ENCODE results near the gene C19orf38. TPM values are rescaled to one million over a fixed set of nuclear protein-coding genes. Genes with fewer than 3 reads are reported as not detected.
"Not testable (repeated sequence)": the region's sequence is repeated elsewhere in the genome, so short reads cannot be mapped to it uniquely, and the experiment has no call there.

The C19orf38 gene
- total RNA-seq, 1 donor from 2014 or later, result not detected

DNA sequence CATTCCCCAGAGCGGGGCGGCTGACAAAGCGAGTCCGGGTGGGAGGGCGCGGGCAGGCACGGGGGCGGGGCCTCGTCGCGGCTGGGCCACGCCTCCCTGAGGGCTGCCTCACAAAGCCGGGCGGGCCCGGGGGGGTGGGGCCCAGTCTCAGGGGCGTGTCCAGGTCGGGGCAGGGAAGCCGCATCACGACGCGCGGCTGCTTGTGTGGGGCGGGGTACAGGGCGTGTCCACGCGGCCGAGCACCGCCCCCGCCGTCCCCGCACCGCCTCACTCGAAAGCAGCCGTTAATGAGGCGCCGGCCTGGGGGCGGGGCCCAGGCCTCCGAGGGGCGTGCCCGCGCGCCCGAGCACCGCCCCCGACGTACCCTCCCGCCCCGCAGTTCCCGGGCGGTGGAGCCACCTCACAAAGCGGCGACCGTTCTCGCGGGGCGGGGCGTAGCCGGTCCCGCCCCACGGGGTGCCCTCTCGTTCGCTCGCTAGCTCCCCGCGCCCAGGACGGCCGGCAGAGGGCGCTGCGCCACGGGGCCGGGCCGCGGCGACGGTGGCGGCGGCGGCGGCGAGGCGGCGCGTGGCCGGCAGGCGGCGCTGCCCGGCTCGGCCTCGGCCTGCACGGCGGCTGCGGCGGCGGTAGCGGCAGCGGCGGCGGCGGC lies 22.9 kb downstream of the C19orf38 start, which contains the start of gene CARM1:
TSS of gene CARM1 (plus strand) at position 599 of the 649 bp plus-strand sequence. CDS start 150 bp downstream, outside the sequence.
- peaks cover 3 to 10% of the 10 kb centered on the region in 2 donors for H3K4me1 ChIP-seq
- H3K27ac ChIP-seq, result peak within 1 kb of the TSS; percentile 55 to 86
- intact Hi-C loops (cut with DNase I), result loop anchor here (1.0 to 5.0 kb wide), 6 partner anchors 35 to 666 kb away; partner anchors contain the start of genes CNN1, ILF3, SMARCA4 and TIMM29
- H3K4me3 ChIP-seq, result peak within 1 kb of the TSS; percentile 88 to 96
- no peaks in the 10 kb centered on the region for H3K27me3 ChIP-seq
- no peaks in the 10 kb centered on the region for H3K36me3 ChIP-seq
- H3K9me3 ChIP-seq, result no peaks in the 10 kb centered on the region
- peak; percentile 98 to 100 for DNase-seq (ENCODE audit: low spot score in 2 of 2)
- TF ChIP-seq, protein P1, sequence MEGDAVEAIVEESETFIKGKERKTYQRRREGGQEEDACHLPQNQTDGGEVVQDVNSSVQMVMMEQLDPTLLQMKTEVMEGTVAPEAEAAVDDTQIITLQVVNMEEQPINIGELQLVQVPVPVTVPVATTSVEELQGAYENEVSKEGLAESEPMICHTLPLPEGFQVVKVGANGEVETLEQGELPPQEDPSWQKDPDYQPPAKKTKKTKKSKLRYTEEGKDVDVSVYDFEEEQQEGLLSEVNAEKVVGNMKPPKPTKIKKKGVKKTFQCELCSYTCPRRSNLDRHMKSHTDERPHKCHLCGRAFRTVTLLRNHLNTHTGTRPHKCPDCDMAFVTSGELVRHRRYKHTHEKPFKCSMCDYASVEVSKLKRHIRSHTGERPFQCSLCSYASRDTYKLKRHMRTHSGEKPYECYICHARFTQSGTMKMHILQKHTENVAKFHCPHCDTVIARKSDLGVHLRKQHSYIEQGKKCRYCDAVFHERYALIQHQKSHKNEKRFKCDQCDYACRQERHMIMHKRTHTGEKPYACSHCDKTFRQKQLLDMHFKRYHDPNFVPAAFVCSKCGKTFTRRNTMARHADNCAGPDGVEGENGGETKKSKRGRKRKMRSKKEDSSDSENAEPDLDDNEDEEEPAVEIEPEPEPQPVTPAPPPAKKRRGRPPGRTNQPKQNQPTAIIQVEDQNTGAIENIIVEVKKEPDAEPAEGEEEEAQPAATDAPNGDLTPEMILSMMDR (IDR thresholded peaks at IDR 0.05), result peak; percentile 33 to 94 (median 54)

DNA sequence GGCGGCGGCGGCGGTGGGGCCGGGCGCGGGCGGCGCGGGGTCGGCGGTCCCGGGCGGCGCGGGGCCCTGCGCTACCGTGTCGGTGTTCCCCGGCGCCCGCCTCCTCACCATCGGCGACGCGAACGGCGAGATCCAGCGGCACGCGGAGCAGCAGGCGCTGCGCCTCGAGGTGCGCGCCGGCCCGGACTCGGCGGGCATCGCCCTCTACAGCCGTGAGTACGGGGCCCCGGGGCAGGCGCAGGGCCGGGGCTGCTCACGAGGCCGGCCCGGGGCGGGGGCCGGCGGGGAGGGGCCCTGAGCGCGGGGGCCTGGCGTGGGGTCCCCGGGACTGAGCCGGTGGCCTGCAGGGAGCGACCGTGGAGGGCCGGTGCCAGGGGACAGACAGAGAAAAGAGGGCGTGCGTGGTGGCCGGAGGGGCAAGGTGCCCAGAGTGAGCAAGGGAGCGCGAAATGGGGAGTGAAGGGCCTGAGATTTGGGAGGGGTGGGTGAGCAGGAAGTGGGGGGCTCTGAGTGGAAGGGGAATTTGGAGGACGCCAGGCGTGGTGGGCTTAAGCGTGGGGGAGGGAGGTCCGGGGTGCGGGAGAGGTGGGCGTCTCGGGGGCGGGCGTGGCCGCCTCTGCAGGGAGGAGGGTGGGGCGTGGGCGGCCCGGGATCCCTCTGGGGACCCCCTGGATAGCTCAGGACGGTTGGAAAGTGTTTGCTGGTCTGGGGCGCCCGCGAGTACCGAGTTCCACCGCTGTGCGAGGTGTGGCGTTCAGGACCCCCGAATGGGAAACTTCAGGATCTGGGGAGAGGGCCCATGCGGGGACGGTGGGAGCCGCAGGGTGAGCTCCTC lies 23.7 kb downstream of the C19orf38 start:
- peak overlapping the region; percentile 41 to 86 for H3K27ac ChIP-seq
- peak overlapping the region; percentile 88 to 96 for H3K4me3 ChIP-seq
- H3K27me3 ChIP-seq, result no peaks in the 10 kb centered on the region
- peak in 1 of 2 donors; percentile 74 for DNase-seq (ENCODE audit: low spot score in 2 of 2)
- no peaks in the 10 kb centered on the region for H3K9me3 ChIP-seq
- intact Hi-C loops (cut with DNase I), result loop anchor here (1.0 to 5.0 kb wide), 6 partner anchors 36 to 665 kb away; partner anchors contain the start of genes CNN1, ILF3, SMARCA4 and TIMM29
- TF ChIP-seq, protein P1 (IDR thresholded peaks at IDR 0.05), result no peak
- H3K36me3 ChIP-seq, result no peaks in the 10 kb centered on the region
- peaks cover 3 to 18% of the 10 kb centered on the region in 2 donors for H3K4me1 ChIP-seq

DNA sequence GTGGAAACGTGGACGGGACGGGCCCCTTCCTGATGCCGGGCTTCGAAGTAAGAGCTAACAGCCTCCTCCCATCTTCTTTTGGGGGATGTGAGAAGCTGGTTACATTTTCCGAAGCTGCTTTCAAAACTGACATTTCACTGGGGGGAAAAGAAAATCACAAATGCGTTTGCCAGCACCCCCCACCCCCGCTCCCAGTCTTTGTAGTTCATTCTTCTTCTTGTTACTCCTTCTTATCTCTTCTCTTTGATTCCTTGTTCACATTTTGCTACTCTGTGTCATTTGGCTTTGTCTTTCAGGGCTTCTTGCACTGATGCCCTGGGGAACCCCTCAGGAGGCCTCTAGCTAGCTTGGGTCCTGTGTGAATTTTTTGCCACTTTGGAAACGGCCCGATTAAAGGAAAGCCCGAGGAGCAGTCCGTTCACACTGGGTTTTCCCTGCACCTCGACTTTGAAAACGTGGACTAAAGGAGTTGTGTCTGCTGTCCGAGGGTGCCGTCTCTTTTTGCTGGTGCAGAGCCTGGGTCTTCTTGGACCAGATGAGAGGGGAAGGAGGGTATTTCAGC lies 24.4 kb downstream of the C19orf38 start:
- H3K4me3 ChIP-seq, result peak overlapping the region; percentile 88 to 96
- DNase-seq (ENCODE audit: low spot score in 2 of 2), result no peak
- H3K4me1 ChIP-seq, result peaks cover 3 to 22% of the 10 kb centered on the region in 2 donors
- intact Hi-C loops (cut with DNase I), result loop anchor here (5.0 kb wide), 1 partner anchor 665 kb away; the partner anchor contains the start of gene CNN1
- peak overlapping the region; percentile 41 to 86 for H3K27ac ChIP-seq
- no peaks in the 10 kb centered on the region for H3K36me3 ChIP-seq
- TF ChIP-seq, protein P1 (IDR thresholded peaks at IDR 0.05), result no peak
- no peaks in the 10 kb centered on the region for H3K9me3 ChIP-seq
- no peaks in the 10 kb centered on the region for H3K27me3 ChIP-seq

DNA sequence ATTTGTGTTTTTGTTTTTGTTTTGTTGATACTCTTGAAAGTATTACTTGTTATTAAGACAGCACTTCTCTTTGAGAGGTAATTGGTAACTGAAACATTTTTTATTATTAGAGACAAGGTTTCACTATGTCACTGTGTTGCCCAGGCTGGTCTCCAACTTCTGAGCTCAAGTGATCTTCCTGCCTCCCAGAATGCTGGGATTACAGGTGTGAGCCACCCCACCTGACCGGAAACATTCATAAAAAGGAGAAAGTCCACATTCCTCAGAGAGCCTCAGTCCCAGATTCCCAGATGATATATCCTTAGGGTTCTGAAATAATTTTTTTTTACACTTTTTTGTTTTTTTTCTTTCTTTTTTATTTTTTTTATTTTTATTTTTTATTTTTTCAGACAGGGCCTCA lies 25.8 kb downstream of the C19orf38 start:
- no peak for DNase-seq (ENCODE audit: low spot score in 2 of 2)
- TF ChIP-seq, protein P1 (IDR thresholded peaks at IDR 0.05), result no peak
- no peaks in the 10 kb centered on the region for H3K9me3 ChIP-seq
- H3K36me3 ChIP-seq, result no peaks in the 10 kb centered on the region
- no peak overlapping the region for H3K27ac ChIP-seq
- intact Hi-C loops (cut with DNase I), result loop anchor here (5.0 kb wide), 1 partner anchor 663 kb away; the partner anchor contains the start of gene CNN1
- peaks cover 3 to 22% of the 10 kb centered on the region in 2 donors for H3K4me1 ChIP-seq
- H3K4me3 ChIP-seq, result no peak overlapping the region
- H3K27me3 ChIP-seq, result no peaks in the 10 kb centered on the region

DNA sequence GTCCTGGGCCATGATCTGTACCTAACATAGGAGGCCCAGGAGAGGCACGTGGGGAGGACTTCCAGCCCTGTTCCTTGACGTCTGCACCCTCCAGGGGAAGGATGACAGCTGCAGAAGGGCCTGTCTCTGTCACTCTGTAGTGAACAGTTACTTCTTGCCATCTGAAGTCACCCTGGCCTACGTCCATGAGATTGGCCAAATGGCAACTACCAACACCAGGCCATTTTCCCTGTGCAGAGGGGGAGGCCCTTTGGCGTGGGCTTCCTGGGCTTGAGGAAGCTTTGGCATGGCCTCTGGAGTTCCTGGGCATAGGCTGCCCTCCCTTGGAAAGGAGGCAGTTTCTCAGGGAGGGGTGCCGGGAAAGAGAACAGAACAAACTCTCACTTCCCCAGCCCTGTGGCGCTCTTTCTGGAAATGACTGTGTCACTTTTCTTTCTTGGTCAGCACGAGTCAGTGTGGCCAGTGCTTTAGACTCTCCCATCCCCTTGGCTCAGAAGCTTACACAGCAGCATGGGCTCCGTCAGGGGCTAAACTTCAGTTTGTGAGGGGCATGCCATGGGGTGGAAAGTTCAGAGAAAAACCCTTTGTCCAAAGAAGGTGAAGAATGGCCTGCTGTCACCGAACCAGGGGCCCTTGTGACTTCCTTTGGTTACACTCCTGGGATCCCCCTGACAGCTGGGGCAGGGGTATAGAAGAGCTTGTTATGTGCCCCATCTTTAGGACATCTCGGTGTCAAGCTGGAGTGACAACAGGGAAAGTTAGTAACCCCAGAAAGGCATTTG lies 28.4 kb downstream of the C19orf38 start:
- intact Hi-C loops (cut with DNase I), result no loop called here
- peaks cover 0 to 27% of the 10 kb centered on the region in 2 donors for H3K4me1 ChIP-seq
- peak in 1 of 2 donors; percentile 74 for DNase-seq (ENCODE audit: low spot score in 2 of 2)
- TF ChIP-seq, protein P1 (IDR thresholded peaks at IDR 0.05), result no peak
- H3K4me3 ChIP-seq, result no peak overlapping the region
- H3K9me3 ChIP-seq, result no peaks in the 10 kb centered on the region
- H3K27ac ChIP-seq, result peak overlapping the region; percentile 40 to 52
- no peaks in the 10 kb centered on the region for H3K36me3 ChIP-seq
- H3K27me3 ChIP-seq, result no peaks in the 10 kb centered on the region

DNA sequence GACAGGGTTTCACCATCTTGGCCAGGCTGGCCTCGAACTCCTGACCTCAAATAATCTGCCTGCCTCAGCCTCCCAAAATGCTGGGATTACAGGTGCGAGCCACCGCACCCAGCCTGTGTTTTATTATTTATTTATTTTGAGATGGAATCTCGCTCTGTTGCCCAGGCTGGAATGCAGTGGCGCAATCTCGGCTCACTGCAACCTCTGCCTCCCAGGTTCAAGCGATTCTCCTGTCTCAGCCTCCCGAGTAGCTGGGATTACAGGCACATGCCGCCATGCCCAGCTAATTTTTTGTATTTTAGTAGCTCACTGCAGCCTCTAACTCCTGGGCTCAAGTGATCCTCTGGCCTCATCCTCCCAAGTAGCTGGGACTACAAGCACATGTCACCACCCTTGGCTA lies 29.4 kb downstream of the C19orf38 start:
- intact Hi-C loops (cut with DNase I); DNase-seq (ENCODE audit: low spot score in 2 of 2); H3K9me3 ChIP-seq; H3K4me3 ChIP-seq; H3K27me3 ChIP-seq; H3K36me3 ChIP-seq: not testable (repeated sequence)
- H3K27ac ChIP-seq, result peak overlapping the region; percentile 40 to 52
- H3K4me1 ChIP-seq, result peaks cover 0 to 33% of the 10 kb centered on the region in 2 donors
